HS-27A (cell line): ENCODE results near the gene PPP2R5C.

Experiments used
- DNase-seq: peaks from one replicate; pipeline ENCODE4 v3.0.0-alpha.2; 2012; ENCODE audit warnings: low read depth, missing footprints

PPP2R5C gene

DNA sequence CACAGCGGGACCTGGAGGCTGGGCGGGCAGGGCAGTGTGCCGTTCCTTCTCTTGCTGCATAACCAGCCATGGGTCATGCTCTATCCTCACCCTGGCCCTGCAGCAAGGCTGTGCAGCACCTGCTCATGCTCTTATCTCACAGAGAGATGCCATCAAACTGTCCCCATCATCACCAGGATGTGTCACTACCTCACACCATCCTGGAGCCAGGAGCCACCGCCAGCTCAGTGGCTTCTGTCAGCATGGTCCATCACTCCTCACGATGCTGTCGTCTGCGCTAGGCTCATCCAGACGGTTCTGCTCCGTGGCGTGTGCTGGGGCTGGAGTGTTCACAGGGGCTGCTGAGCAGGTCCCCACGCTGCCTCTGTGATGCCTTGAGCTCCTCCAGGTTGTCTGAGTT, 125.7 kb downstream of the PPP2R5C start:
- DNase-seq: no peak

DNA sequence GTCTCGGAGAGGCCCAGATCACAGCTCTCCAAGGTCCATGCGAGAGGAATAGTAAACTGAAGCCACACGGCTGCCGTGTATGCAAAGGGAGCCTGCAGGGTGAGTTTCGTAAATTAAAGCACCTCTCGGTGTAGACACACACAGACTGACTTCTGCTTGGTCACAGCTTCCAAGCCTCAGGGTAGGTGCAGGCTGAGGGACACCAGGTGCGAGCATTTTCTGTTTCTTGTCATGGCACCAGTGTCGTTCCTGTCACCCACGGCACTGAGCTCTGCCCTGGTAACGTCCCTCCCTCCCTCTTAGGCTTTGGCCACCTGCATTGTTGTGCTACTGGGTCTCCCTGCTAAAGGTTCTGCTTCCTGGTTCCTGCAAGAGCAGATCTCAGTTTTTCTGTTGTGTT, 126.7 kb downstream of the PPP2R5C start:
- no peak for DNase-seq

DNA sequence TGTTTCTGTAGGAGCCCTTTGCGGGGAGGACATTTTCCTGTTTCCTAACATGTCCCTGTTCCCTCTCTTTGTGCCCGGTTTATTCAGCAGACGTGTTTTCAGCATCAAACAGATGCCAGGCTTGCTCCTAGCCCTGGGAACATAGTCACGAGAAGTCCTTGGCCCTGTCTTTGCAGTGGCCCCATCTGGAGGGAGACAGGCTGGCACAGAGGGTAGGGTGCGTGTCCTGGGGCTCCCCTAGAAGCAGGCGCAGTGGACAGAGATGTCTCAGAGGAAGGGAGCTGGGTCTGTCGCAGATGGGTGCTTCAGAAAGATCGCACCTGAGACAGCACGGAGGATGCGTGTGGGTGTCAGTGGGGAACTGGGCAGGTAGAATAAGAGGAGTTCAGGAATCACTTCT, 127.9 kb downstream of the PPP2R5C start:
- DNase-seq: no peak

DNA sequence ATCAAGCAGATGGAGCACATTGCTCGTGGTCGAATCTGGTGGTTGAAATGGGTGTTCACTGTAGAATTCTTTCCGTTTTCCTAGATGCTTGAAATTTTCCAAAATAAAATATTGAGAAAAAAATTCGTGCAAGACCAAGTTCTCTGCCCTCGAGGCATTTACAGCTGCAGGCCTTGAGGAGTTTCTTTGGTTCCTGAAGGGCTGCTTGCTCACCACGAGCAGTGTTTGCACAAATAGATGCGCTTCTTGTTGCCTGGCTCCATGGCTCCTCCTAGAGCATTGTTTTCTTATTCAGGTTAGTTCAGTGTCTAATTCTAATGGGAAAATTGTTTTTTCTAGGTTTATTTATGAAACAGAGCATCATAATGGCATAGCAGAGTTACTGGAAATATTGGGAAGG, 128.4 kb downstream of the PPP2R5C start:
- DNase-seq: no peak

DNA sequence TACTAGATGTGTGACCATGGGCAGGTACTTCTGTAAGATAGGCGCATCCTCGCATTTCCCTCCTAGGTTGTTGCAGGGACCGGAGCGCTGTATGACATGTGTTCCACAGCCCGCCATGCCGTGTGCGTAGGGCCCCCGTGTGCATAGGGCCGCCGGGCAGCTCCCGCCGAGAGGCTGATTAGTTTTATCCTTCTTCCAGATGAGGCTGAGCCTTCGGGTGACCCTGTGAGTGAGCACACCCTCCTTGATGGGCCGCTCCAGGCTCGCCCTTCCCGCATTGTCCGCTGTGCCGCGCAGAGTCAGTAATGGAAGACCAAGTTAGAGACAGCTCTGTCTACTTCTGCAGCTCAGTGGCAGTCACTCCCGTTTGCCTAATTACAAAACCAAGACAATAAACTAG, 130.0 kb downstream of the PPP2R5C start:
- DNase-seq: no peak

DNA sequence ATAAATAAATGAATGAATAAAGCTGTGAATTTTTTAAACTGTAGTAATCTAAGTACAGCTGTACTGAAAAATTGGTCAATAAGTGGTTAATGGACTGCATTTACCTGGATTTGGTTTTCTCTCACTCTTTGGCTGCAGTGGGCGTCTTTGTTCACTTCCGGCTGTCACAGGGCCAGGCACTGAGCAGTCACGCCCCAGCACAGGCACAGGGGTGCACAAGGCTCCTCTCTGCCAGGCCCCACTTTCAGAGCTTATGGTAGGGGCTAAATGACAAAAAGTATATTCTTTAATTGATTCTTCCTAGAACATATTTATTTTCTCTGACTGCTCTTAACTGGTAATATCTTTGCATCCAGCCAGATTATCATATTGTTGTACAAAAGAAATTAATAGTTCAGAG, 132.2 kb downstream of the PPP2R5C start:
- DNase-seq: no peak

DNA sequence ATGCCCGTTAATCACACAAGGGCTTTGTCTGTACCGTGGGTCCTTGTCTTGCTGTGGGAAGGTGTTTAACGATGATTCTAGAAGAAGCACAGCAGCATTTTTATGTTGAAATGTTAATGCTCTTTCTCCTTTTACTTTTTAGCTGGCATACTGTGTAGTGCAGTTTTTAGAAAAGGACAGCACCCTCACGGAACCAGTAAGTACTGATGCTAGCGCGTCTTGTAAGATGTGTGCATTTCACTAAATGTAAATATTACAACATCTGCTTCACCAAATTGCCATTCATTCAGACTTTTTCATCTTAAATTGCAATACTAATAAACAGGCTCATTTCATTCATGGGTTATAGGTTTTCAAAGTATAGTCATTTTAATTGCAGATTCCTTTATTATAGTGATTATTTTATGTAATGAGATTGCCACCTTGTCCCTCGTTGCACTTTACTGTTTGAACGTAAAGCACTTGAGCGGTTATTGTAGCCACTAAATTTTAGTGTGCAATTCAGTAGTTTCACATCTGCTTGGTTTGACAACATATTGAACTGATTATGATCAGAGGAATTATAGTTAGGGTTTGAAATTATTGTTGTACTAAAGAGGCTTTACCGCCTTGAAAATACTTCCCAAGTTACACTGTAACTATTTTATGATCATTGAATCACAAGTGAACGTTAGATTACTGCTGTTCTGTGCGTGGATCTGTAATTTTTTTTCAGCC, 133.0 kb downstream of the PPP2R5C start:
- no peak for DNase-seq

DNA sequence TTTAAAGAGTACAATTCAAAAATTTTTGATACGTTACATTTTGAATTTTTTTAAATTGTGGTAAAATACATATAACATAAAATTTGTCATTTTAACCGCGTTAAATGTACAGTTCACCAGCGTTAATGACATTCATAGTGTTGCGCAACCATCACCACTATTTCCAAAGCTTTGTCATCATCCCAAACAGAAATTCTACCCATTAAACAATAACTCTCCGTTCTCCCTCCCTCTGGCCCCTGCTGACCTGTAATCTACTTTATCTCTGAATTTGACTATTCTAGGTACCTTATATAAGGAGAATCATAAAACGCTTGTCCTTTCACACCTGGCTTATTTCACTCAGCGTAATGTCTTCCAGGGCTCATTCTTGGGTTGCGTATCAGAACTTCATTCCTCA, 133.7 kb downstream of the PPP2R5C start:
- no peak for DNase-seq

DNA sequence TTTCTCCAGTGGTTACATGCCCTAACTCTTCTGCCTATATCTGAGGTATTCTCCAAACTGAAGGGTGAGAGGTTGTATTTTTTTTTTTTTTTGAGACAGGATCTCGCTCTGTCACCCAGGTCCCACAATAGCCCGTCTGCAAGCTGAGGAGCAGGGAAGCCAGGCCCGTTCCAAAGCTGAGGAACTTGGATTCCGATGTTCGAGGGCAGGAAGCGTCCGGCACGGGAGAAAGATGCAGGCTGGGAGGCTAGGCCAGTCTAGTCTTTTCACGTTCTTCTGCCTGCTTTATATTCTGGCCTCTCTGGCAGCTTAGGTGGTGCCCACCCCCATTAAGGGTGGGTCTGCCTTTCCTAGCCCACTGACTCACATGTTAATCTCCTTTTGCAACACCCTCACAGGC, 135.8 kb downstream of the PPP2R5C start:
- DNase-seq: no peak

DNA sequence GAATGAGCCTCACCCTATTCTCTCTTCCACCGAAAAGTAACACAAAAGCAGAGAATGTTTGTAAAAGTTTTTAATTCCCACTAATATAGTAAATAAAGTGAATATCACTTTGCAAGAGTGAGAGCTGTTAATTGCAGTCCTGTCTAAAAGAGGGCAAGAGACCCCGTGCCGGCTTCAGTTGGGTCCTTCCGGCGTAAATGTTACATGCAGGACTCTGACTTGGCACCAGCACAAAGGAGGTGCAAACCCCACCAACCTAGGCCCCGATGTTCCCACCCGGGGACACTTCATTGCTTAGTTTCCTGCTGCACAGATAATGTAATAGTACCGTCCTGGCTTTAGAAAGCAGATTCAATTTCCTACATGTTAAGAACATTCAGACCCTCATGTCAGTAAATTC, 136.9 kb downstream of the PPP2R5C start:
- no peak for DNase-seq

DNA sequence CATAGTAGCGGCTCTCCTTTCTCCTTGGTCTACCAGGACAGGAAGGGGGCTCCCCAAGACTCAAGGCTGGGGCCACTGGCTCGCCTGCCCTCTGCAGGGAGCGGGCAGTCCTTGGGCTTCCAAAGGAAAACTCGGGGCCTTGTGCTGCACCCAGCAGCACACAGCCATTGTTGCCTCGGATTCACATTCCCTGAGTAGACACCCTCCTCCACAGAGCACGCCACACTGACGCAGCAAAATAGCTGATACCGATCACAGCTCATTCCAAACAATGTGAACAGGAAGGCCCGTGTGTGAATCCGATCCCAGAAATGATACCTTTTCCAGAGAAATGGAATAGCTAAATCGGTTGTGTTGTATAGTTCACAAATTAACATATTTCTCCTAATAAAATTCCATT, 137.8 kb downstream of the PPP2R5C start:
- DNase-seq: no peak

DNA sequence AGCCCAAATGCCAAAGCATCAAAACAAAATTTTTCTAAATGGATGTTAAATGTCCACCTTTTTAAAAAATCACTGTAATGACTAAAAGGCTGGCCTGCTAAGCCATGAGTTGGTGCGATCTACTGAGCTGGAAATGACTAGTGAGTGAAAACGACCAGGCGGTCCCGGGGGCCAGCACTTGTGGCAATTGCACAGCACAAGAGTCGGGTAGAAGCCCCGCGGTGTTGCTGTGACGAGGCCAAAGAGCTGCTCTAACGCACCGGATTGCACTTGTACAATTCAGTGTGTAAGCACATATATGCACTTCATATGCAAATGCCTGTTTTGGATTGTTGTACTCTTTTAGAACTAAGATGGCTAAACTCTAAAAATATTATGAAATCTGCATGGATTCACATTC, 138.7 kb downstream of the PPP2R5C start:
- DNase-seq: no peak

DNA sequence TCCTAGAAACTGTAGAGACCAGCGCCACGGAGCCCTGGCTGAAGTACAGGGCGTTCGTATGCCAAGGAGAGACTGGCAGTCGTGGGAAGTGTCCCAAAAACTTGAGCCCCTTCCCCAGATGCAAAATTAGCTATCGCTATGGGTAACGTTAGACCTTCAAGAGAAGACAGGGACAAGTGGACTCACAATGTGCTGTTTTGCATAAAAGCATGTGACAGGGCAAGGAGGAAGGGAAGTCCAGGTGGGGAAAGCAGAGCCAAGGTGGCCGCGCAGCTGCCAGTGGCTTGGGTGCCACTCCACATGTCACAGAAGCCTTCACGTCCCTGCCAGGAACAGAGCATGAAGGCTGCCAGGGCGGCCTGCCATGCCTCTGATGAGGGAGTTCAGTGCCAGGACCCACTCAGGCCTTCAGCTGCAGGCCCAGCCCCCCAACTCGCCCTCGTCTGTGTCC, 141.6 kb downstream of the PPP2R5C start:
- DNase-seq: no peak

DNA sequence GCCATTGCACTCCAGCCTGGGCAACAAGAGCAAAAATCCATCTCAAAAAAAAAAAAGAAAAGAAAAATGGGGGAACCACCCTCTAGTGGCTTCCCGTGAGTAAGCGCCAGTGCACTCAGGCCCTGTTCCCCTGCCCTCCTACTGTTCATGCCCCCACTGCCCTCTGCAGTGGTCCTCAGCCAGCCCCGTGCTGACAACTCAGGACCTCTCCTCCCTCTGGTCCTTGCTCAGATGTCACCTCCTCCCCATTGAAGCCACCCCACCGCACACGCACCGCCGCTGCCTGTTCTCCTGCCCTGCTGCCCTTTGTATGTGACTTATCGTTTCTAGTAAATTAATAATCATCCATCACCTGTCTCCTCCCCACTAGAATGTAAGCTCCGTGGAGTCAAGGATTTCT, 144.1 kb downstream of the PPP2R5C start:
- no peak for DNase-seq

DNA sequence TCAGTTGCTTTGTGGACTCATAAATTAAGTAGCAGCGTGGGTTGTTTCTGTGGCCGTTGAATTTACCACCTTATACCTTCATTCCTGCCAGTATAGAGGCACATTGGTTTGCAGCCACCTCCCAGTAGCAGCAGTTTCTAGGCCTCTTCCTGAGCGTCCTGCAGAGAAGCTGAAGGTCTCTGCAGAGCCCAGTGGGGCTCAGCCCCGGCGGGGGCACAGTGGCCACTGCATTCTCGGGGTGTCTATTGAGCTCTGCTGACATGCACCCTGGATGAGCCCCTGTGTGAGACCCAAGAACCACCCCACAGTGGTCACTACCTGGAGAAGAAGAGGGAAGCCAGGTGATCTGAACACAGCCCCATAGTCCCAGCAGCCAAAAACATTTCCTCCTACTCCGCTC, 145.1 kb downstream of the PPP2R5C start:
- DNase-seq: no peak

DNA sequence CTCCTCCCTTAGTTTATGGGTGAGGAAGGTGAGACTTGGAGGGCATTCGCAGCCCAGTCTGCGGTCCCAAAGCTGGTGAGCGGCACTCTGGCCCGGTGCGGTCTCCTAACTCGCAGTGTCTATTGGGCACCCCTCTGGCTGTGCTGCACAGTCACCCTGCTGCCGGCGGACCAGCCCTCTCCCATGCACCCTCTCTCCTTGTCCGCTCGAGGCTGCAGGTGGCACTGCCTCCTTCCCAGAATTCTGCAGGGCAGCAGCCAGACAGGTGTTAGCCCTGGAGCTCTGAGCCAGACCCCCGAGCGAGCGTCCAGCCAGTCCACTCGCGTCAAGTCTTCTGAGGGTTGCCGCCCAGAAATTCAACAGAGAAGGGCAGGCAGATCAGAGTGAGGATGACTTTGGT, 146.1 kb downstream of the PPP2R5C start:
- no peak for DNase-seq

DNA sequence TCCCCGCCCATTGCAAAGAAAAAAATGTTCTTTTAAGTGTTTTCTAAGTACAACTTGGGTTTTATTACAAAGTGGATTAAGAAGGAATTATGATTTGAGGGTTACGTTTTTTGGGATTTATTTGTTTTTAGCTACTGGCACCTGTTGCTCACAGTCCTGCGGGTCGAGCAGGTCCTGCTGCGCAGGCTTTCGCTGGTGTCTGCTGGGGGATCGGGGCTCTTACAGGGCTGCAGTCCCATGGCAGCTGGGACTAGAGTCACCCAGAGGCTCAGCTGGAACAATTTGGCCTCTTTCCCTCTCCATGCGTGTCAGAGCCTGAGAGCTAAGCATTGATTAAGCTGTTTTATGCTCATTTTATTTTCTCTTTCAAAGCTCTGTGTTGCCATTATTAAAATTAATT, 147.3 kb downstream of the PPP2R5C start:
- DNase-seq: no peak

DNA sequence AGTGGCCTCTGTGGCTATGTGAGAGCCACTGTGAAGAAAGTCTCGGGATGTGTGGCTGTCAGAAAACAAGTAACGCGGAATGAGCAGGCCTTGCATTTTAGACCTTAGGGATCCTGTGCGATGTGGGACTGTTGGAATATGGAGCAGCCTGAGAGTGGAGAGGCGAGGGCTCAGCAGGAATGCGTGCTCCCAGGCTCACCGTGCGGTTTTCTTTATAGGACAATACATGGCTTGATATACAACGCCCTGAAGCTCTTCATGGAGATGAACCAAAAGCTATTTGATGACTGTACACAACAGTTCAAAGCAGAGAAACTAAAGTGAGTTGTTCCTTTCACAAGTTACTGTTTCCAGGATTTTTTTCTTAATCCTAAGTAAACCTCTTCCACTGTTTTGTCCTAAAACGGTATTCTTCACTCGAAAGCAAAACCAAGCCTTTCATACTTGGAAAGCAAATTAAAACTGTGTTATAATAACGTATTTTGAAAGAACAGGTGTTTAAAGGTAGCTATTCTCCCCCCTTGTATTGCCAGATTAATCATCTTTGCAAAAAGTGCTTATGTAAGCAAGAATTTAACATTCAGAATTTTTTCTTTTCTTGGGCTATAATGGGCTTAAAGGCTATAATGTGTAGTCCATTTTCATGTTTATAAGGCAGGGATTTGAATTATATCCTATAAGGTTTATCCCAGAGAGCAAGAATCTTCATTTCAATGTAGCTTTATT, 148.0 kb downstream of the PPP2R5C start:
- no peak for DNase-seq

DNA sequence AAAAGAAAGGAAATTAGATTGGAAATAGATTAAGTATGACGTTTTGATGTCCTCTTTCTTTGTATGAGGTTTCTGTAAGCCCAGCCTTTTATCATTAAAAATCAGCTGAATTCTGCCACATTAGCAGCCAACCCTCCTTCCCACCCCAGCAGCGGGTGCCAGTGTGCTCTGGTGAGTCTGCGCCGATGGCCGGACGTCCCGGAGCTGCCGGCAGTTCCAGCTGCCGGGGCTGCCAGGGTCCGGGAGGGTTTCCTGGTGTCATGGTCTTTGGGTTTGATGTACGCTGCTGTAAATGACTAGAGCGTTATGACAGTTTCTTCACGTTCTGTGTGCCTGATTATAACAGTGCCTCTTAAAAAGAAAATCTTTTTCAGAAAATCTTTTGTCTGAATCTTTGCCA, 151.3 kb downstream of the PPP2R5C start:
- no peak for DNase-seq

DNA sequence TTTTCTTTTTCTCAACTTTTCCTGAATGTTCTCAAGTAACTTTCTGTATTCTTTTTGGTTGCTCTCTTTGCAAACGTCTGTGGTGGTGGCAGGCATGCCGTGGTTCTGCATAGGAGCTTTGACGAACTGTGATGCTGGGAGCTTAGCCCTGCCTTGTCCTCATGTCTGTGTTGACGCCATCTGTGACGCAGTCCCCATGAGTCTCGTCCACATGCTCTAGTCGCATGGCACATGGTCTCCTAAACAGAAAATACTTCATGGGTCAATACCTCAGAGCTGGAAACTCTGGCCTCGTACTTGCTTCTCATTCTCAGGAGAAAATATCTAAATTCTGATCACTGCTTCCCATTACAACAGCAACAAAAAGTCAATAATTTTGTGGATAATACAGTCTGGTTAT, 152.6 kb downstream of the PPP2R5C start:
- no peak for DNase-seq

DNA sequence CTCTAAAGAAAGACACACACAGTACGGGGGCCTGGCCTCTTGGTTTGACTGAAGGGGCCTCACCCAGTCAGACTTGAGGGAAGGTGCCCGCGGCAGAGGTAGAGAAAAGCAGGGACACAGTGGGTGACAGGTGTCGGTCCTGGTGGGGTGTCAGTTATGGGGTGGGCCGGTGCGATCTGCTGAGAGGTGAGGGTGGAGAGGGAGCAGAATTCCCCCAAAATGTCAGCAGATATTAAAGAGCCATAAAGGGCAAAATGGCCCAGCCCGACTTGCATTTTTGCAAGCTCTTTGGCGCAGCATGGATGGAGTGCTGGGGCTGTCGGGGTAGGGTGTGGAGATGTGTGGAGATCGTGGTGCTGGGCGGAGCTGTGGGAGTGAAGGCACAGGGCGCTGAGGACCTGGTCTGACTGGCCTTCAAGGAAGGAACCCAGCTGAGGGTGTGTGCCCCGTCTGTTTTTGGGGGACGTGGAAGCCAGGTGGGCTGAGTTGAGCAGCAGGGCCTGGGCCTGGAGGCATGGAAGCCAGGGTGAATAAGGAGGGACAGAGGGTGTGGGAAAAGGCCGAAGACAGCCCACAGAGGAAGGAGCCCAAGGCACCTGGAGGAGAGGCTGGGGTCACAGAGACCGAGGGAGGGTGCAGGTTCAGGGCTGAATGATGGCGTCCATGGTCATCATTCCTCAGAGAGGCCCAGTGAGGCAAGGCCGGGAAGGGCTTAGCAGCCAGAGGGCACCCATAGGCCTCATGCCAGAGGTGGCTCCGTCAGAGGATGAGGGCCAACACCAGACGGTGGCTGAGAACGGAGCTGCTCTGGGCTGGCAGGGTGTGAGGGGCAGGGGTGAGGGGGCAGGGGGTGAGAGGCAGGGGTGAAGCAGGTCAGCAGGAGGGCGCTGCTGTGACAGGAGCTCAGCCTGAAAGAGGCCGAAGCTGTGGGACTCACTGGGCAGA, 154.6 kb downstream of the PPP2R5C start:
- DNase-seq: no peak

DNA sequence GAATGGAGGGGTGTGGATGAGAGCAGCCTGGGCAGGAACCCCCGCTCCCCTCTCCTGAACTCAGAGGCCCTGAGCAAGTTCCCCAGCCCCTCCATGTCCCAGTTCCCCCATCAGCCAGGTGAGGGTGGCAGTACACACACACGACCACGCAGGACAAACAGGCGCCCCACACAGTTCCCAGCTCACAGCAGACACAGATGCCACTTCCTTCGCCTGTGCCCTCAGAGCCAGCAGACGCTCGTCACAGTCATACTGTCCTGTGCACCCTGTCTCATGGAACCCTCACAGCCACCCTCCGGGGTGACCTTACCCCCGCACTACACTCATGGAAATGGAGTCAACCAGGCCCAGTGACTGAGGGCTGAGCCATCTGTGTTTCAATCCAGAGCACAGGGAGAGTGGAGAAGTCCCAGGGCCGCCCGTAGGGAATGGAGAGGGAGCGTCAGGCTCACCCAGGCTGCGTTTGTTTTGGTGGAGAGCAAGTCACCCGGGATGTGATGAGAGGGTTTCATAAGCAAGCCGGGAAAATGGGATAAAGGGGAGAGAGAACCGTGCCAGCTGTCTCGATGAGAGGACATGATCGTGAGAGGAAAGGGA, 155.4 kb downstream of the PPP2R5C start:
- no peak for DNase-seq
